H4 (cell line): ENCODE measurements around the gene F10. TPM values are rescaled to one million over a fixed set of nuclear protein-coding genes. Genes with fewer than 3 reads are reported as not detected.
"Not testable (repeated sequence)": the region's sequence is repeated elsewhere in the genome, so short reads cannot be mapped to it uniquely, and the experiment has no call there.

Source experiments
- DNase-seq: peaks from one replicate; pipeline ENCODE4 v3.0.0-alpha.2; 2015; ENCODE audit warnings: low spot score
- total RNA-seq: library from RNA; depleted of rRNA; stranded (reverse); fragments of >200 nt; shearing (Covaris generic); gene quantifications from 2 replicates; pipeline ENCODE4 v1.2.3, GENCODE V29; 2014

F10 gene
- total RNA-seq, 1 experiment from 2014 or later: not detected

GRCh38 chr13:113151745-113152690 lies 29.4 kb downstream of the F10 start:
- DNase-seq: no peak

- no peak for DNase-seq
Observed at GRCh38 chr13:113152691-113152983, 30.0 kb downstream of the F10 start.

- DNase-seq: no peak
Observed at GRCh38 chr13:113152984-113153809, 30.6 kb downstream of the F10 start.

DNA sequence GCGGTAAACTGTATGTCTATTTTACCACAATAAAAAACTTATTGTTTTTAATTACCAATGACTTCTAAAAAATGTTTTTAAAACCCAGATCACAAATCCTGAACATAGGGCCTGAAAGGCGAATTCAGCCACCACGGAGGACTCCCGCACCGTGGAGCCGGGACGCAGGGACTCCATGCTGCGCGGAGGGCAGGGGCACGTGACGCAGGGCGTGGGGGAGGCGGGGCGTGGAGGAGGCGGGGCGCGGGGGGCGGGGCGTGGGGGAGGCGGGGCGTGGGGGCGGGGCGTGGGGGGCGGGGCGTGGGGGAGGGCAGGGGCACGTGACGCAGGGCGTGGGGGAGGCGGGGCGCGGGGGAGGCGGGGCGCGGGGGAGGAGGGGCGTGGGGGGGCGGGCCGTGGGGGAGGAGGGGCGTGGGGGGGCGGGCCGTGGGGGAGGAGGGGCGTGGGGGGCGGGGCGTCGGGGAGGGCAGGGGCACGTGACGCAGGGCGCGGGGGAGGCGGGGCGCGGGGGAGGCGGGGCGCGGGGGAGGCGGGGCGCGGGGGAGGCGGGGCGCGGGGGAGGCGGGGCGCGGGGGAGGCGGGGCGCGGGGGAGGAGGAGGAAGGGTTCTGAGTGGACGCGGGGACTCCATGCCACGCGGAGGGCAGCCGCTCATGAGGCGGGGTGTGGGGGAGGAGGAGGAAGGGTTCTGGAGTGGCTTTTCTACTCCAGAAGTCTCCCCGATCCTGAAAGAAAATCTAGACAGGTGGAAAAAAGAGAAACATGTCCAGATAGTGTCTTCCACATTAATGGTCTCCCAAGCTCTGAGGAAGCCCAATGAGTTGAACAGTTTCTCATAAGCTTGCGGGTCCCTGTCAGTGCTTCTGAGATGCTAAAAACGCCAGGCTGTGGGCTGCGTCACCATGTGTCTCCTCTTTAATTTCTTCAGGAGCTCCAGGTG lies 31.5 kb downstream of the F10 start:
- DNase-seq: peak; percentile 41

DNA sequence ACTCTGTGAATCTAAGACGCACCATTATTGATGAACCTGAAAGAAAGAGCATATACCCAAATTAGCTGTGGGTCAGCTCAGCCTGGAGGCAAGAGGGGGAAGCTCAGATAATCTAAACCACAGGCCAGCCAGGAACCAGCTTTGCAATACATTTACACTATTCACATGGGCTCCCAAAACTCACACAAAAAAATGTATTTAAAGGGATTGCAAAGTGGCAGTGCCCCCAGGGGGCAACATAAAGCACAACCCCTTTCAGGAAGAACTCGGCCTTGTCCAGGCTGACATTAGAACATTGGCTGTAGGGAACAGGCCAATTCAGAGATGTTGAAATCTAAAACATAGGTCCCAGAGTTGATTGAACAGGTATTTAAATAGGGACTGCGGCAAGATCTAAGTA lies 32.6 kb downstream of the F10 start:
- no peak for DNase-seq

DNA sequence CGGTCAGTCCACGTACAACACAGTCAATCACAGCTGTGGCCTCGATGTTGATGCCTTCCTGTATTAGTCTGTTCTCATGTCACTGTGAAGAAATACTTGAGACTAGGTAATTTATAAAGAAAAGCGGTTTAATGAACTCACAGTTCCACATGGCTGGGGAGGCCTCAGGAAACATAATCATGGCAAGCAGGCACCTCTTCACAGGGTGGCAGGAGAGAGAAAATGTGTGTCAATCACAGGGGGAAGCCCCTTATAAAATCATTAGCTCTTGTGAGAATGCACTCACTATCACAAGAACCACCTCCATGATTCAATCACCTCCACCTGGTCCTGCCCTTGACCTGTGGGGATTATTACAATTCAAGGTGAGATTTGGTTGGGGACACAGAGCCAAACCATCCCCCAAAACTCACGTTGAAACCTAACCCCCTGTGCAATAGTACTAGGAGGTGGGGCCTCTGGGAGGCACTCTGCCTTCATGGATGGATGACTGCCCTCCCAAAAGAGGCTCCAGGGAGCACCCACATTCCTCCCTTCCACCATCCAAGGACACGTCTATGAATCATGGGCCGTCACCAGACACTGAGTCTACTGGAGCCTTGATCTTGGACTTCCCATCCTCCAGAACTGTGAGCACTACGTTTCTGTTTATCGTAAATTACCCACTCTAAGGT lies 33.5 kb downstream of the F10 start:
- DNase-seq: no peak

GRCh38 chr13:113157206-113157928 lies 34.8 kb downstream of the F10 start:
- no peak for DNase-seq

- no peak for DNase-seq
Observed at GRCh38 chr13:113157929-113158747, 35.5 kb downstream of the F10 start, which contains the start of gene PROZ. Gene PROZ, plus strand, starts transcription at chr13:113158648. Its CDS starts 13 bp downstream, at chr13:113158661.

DNA sequence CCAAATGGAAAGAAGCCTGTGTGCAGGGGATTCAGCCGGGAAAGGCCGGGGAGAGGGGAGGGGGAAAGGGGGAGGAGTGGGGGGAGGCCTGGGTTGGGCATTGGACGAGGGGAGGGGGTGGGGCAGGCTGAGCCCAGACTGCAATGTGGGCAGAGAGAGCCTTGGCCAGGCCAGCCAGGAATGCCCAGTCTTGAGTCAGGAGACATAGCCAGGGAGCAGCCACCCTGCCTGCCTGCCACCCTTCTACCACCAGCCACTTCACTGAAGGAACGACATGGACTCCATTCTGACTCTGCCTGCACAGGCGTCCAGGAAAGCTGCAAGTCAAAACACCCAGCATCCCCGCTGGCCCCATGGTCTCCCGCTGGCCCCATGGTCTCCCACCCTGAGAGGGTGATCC lies 36.3 kb downstream of the F10 start:
- DNase-seq: no peak

DNA sequence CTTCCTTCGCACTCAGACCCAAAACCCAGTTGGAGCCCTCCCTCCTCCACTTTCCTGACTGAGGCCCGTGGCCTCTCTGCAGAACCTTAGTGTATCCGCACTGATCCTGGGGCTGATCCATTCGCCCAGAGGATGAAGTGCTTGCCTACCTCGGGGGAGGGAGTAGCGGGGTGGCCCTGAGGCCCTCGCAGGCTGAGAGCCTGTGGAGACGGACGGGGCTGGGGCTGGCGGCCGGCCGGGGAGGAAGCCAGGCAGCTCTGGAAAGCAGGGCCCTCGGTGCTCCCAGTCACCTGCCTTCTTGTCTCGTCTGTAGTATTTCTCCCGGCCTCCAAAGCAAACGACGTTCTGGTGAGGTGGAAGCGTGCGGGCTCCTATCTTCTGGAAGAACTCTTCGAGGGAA lies 37.1 kb downstream of the F10 start:
- no peak for DNase-seq

DNA sequence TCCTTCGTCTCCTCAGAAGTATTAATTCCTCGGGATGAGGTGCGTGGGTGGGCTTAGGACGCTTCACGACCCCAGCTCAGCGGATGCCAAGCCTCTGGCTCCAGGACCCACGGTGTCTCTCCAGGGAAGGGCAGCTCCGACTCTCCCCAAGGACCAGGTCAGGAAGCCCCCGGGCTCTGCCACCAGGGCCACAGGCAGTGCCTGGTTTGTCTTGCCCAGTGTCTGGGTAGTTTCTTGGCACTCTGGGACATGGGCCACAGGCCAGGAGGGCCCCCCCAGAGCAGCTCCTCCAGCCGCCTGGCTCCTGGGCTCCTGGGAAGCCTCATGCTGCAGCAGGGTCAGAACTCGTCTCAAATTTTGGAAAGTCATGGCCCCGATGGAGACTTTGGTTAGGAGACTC lies 38.4 kb downstream of the F10 start:
- DNase-seq: no peak

DNA sequence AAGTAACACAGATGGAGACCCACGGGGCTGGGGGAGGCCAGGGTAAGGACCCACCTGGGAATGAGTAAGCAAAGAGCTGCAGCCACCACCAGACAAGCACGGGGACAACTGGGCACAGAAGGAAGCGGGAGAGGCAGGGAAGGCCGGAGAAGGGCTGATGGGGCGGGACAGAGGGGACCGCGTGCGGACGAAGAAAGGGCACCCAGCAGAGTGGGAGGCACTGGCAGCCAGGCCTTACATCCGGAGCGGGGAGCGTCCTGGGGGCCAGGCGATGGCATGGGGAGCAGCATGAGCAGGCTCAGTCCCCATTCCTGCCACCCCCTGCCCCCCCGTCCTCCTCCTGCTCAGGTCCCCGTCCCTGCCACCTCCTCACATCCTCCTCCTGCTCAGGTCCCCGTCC lies 38.8 kb downstream of the F10 start:
- DNase-seq: no peak

GRCh38 chr13:113161975-113162374 lies 39.4 kb downstream of the F10 start:
- not testable (repeated sequence) for DNase-seq

DNA sequence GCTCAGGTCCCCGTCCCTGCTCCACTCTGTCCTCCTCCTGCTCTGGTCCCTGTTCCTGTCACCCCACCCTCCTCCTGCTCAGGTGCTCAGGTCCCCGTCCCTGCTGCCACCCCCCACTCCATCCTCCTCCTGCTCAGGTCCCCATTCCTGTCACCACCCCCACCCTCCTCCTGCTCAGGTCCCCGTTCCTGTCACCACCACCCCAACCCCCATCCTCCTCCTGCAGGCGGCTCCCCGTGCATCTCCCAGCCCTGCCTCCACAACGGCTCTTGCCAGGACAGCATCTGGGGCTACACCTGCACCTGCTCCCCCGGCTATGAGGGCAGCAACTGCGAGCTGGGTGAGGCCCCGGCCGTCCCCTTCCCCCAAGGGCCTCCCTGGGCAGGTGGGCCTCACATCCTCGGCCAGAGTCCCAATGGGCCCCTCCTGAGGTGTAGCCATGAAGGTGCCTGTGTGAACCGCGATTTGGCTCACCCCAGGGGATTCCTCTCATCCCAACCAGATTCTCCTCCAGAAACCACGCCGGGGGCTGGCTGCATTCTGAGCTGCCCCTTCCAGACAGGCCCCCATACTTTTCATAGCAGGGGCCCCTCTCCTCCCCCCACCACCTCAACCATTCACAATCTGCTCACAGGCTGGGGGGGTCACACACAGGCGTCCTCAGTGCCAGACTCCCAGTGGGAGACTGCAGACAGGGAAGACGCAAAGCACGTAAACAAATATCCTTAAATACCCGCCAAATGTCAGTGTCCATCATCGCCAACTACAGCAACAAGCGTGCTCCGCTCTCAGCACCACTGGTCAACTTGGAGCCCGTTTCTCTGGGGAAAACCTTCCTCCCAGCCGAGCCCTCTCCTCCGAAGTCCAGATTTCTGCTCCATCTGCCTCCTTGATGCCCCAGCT lies 40.4 kb downstream of the F10 start:
- no peak for DNase-seq

DNA sequence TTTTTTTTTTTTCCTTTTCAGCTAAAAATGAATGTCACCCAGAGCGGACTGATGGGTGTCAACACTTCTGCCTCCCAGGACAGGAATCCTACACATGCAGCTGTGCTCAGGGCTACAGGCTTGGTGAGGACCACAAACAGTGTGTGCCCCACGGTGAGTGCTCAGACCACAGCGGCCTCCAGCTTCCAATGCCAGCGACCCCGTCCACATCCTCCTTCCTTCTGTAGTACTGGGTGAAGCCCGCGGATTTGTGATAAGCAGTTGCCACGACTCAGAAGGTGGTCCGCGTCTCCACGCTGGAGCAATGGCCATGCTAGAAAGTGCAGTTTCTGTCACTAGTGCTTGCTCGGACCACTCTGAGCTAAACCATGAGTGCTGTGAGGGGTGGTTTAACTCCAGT lies 41.9 kb downstream of the F10 start:
- DNase-seq: no peak

GRCh38 chr13:113166266-113166665 lies 43.7 kb downstream of the F10 start:
- DNase-seq: no peak

- no peak for DNase-seq
Observed at GRCh38 chr13:113166681-113167080, 44.1 kb downstream of the F10 start.

DNA sequence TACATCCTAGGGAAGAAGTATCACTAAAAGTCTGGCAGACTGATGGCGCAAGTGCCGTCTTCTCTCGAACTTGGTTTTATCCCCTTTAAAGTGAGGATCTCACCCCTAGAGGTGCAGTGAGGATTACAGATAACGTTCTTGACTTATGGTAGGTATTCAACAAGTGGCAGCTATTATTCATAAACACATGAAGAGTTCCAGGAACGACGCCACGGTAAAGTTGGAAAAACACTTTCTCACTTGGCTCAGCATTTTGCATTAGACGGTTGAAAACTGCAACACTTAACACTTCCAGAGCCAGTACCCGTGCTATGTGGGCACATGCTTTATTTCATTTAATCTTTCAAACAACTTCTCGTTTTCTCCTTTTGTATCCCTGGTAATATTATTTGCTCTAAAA lies 44.6 kb downstream of the F10 start:
- DNase-seq: no peak

DNA sequence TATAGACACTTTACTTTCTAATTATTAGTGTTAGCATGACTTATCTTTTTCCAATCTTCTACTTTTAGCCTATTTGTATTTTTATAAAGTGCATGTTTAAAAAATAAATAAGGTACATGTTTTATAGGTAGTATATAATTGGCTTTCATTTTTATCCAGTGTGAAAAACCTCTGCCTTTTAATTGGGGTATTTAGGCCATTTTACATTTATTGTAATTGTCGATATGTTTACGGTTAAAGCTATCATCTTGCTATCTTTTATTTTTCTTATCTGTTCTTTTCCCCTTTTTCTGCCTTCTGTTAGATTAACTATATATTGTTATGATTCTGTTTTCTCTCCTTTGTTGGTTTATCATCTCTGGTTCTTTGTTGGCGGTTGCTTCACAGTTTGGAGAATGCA lies 45.0 kb downstream of the F10 start:
- DNase-seq: no peak
